Measurements from ENCODE around the gene POLR3GL. TPM values are rescaled to one million over a fixed set of nuclear protein-coding genes. Genes with fewer than 3 reads are reported as not detected.

Gene POLR3GL
- total and polyA plus RNA-seq, 4 donors: 12.2 to 42.3 (median 39.8) TPM

DNA sequence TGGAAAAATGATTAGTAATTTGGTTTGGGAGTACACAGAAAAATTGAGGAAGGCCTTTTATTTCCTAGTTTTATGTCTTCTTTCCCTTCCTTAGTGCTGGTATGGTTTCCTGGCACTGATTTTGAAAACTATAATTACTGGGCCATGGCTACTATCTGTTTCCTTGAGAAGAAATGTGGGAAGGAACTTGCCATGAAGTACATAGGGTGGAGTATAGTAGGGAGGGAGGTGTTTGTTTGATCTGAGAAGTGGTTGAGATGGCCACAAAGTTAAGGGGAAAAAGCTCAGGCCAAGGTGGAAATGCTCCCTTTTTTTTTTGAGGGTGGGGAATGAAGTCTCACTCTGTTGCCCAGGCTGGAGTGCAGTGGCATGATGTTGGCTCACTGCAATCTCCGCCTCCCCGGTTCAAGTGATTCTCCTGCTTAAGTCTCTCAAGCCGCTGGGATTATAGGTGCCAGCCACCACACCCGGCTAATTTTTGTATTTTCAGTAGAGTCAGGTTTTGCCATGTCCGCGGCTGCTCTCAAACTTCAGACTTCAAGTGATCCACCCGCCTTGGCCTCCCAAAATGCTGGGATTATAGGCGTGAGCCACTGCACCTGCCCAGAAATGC, 45.7 kb downstream of the POLR3GL start:
- Histone ChIP-seq H3K9me3 (ENCODE audit: control insufficient read depth, insufficient read depth, low read length) (no peaks in the 10 kb centered on the region), H3K36me3 (ENCODE audit: control insufficient read depth, insufficient read depth, low read length) (no peaks in the 10 kb centered on the region), H3K4me3 (ENCODE audit: low read depth, low read length) (no peak overlapping the region), H3K4me1 (ENCODE audit: control insufficient read depth, insufficient read depth, low read length) (no peaks in the 10 kb centered on the region), H3K27ac (ENCODE audit: low read depth, low read length) (no peak overlapping the region), H3K27me3 (ENCODE audit: control insufficient read depth, insufficient read depth, low read length) (no peaks in the 10 kb centered on the region)
- no peak for DNase-seq (ENCODE audit: low read depth in 4 of 6, low spot score in 6 of 6)
- 96% methylated on average over 8 of the region's 8 CpGs for WGBS (ENCODE audit: insufficient coverage)

GRCh38 chr1:146012703-146013558, 48.4 kb downstream of the POLR3GL start:
- WGBS (ENCODE audit: insufficient coverage): no CpG with 5 or more reads among the region's 4 CpGs
- H3K4me1 ChIP-seq (ENCODE audit: control insufficient read depth, insufficient read depth, low read length): no peaks in the 10 kb centered on the region

DNA sequence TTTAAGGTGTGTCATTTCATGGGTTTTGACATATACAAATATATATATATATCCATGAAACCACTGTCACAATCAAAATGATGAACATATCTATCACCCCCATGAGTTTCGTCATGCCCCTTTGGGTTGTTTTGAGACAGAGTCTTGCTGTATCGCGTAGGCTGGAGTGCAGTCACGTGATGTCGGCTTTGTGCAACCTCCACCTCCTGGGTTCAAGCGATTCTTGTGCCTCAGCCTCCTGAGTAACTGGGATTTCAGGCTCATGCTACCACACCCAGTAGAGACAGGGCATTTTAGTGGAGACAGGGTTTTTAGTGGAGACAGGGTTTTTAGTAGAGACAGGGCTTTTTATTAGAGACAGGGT, 49.1 kb downstream of the POLR3GL start:
- no peak for DNase-seq (ENCODE audit: low read depth in 4 of 6, low spot score in 6 of 6)
- H3K36me3 ChIP-seq (ENCODE audit: control insufficient read depth, insufficient read depth, low read length): no peaks in the 10 kb centered on the region
- H3K9me3 ChIP-seq (ENCODE audit: control insufficient read depth, insufficient read depth, low read length): no peaks in the 10 kb centered on the region
- 75% methylated on average over 5 of the region's 6 CpGs for WGBS (ENCODE audit: insufficient coverage)
- H3K27me3 ChIP-seq (ENCODE audit: control insufficient read depth, insufficient read depth, low read length): peaks cover 8% of the 10 kb centered on the region
- H3K4me1 ChIP-seq (ENCODE audit: control insufficient read depth, insufficient read depth, low read length): no peaks in the 10 kb centered on the region
- H3K27ac ChIP-seq (ENCODE audit: low read depth, low read length): no peak overlapping the region
- H3K4me3 ChIP-seq (ENCODE audit: low read depth, low read length): no peak overlapping the region

More at GRCh38 chr1:146012703-146013558, 48.4 kb downstream of the POLR3GL start:
- Histone ChIP-seq H3K27ac (ENCODE audit: low read depth, low read length) (no peak overlapping the region), H3K9me3 (ENCODE audit: control insufficient read depth, insufficient read depth, low read length) (no peaks in the 10 kb centered on the region), H3K36me3 (ENCODE audit: control insufficient read depth, insufficient read depth, low read length) (no peaks in the 10 kb centered on the region), H3K27me3 (ENCODE audit: control insufficient read depth, insufficient read depth, low read length) (peaks cover 2% of the 10 kb centered on the region), H3K4me3 (ENCODE audit: low read depth, low read length) (no peak overlapping the region)
- peak in 4 of 6 donors; percentile 45 to 91 (median 66) for DNase-seq (ENCODE audit: low read depth in 4 of 6, low spot score in 6 of 6)

GRCh38 chr1:146016891-146017290, 52.4 kb downstream of the POLR3GL start:
- no peaks in the 10 kb centered on the region for H3K36me3 ChIP-seq (ENCODE audit: control insufficient read depth, insufficient read depth, low read length)
- H3K27ac ChIP-seq (ENCODE audit: low read depth, low read length): no peak overlapping the region
- no peak for DNase-seq (ENCODE audit: low read depth in 4 of 6, low spot score in 6 of 6)
- H3K9me3 ChIP-seq (ENCODE audit: control insufficient read depth, insufficient read depth, low read length): no peaks in the 10 kb centered on the region
- WGBS (ENCODE audit: insufficient coverage): 43% methylated on average over 1 of the region's 1 CpG
- H3K4me3 ChIP-seq (ENCODE audit: low read depth, low read length): no peak overlapping the region
- peaks cover 9% of the 10 kb centered on the region for H3K4me1 ChIP-seq (ENCODE audit: control insufficient read depth, insufficient read depth, low read length)
- peaks cover 39% of the 10 kb centered on the region for H3K27me3 ChIP-seq (ENCODE audit: control insufficient read depth, insufficient read depth, low read length)

- H3K27ac ChIP-seq (ENCODE audit: low read depth, low read length): no peak overlapping the region
- no peaks in the 10 kb centered on the region for H3K36me3 ChIP-seq (ENCODE audit: control insufficient read depth, insufficient read depth, low read length)
- H3K27me3 ChIP-seq (ENCODE audit: control insufficient read depth, insufficient read depth, low read length): peaks cover 39% of the 10 kb centered on the region
- H3K4me1 ChIP-seq (ENCODE audit: control insufficient read depth, insufficient read depth, low read length): peaks cover 9% of the 10 kb centered on the region
- 10% methylated on average over 33 of the region's 43 CpGs for WGBS (ENCODE audit: insufficient coverage)
- peak overlapping the region; percentile 9 for H3K4me3 ChIP-seq (ENCODE audit: low read depth, low read length)
- peak in 1 of 6 donors; percentile 23 for DNase-seq (ENCODE audit: low read depth in 4 of 6, low spot score in 6 of 6)
- no peaks in the 10 kb centered on the region for H3K9me3 ChIP-seq (ENCODE audit: control insufficient read depth, insufficient read depth, low read length)
Observed at GRCh38 chr1:146019231-146020057, 55.0 kb downstream of the POLR3GL start.

DNA sequence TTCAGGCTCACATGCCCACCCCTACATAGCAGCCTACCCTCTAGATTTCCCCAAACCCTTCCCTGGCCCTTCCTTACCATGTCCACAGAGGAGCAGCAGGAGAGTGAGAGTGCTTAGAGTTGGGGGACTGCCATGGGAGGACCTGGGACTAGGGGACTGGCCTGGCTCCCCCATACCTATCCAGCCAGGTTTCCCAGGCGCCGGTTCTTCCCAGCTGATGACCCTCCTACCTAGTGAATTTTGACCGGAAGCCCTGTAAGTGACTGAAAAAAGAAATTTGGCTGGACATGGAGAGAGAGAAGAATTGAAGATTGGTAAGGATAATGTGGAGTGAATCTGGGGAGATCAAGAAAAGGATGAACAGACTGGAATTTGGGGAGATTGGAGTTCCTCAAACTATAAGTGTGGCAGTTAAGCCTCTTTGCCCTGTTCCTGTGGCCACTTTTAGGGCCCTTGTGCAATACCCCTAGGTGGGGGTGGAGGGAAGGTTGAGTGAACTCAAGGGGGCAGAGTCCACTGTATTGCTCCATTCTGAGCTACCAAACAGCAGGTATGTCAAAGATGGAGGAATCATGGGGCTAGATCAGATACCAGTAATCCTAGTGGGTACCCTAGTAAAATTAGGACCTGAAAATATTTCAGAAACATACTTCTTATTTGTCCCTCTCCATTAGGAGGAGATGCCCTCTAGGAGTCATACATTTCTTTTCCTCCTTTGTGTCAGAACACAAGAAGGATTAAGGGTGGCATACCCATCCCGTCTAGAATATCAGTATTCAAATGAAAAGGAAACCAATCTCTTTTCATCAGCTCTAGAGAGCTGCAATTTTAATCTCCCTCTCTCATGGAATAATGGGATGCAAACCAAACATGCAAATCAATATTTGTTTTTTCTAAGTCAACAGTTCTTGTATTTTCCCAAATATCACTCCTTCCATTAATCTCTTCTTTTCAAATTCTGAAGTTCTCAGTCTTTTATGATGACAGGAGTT, 55.9 kb downstream of the POLR3GL start:
- Histone ChIP-seq H3K27me3 (ENCODE audit: control insufficient read depth, insufficient read depth, low read length) (peaks cover 39% of the 10 kb centered on the region), H3K4me3 (ENCODE audit: low read depth, low read length) (no peak overlapping the region), H3K9me3 (ENCODE audit: control insufficient read depth, insufficient read depth, low read length) (no peaks in the 10 kb centered on the region), H3K27ac (ENCODE audit: low read depth, low read length) (no peak overlapping the region), H3K36me3 (ENCODE audit: control insufficient read depth, insufficient read depth, low read length) (no peaks in the 10 kb centered on the region), H3K4me1 (ENCODE audit: control insufficient read depth, insufficient read depth, low read length) (peaks cover 9% of the 10 kb centered on the region)
- WGBS (ENCODE audit: insufficient coverage): 81% methylated on average over 1 of the region's 4 CpGs
- no peak for DNase-seq (ENCODE audit: low read depth in 4 of 6, low spot score in 6 of 6)

- DNase-seq (ENCODE audit: low read depth in 4 of 6, low spot score in 6 of 6): no peak
- Histone ChIP-seq H3K27me3 (ENCODE audit: control insufficient read depth, insufficient read depth, low read length) (peaks cover 39% of the 10 kb centered on the region), H3K9me3 (ENCODE audit: control insufficient read depth, insufficient read depth, low read length) (no peaks in the 10 kb centered on the region), H3K4me3 (ENCODE audit: low read depth, low read length) (no peak overlapping the region), H3K27ac (ENCODE audit: low read depth, low read length) (no peak overlapping the region), H3K4me1 (ENCODE audit: control insufficient read depth, insufficient read depth, low read length) (peaks cover 9% of the 10 kb centered on the region), H3K36me3 (ENCODE audit: control insufficient read depth, insufficient read depth, low read length) (no peaks in the 10 kb centered on the region)
- WGBS (ENCODE audit: insufficient coverage): 89% methylated on average over 1 of the region's 1 CpG
Observed at GRCh38 chr1:146021050-146021445, 56.6 kb downstream of the POLR3GL start.

DNA sequence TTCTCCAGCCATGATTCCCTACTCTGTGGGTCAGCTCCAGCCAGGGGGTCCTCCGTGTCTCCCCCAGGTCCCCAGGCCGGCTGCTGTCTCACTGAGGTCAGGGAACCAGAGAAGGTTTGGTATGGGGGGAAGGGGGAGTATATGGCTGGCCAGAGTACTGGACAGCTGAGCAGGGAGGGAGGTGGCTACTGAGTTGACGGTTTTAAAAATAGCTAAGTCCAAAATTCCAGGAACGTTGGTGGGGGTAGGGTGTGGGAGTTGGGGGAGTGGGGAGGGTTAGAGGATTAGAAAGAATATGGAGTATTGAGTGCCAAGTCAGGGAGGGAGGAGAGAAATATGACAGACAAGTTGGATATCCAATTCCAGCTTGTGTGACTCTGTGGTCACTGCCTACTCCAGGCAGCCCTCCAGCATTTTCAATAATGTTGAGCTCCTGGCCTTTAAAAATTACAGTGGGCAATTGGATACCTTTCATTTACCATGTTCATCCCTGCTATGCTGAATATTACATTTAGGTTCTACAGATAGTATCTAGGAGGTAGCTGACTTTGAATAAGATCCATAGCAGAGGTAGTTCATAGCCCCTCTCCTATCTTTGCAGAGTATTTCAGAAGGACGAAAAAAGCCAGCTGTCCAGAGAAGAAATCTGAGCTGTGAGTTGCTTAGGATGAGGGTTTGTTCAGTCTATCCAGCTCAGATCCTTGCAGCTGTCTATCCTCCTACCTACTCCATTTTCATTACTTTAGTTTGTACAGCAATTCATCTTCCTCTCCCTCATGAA, 57.3 kb downstream of the POLR3GL start, which contains the start of gene HJV:
Gene HJV (minus strand): TSS at position 114 of the 781 bp plus-strand sequence. CDS start 1,504 bp downstream, outside the sequence.
- no peak for DNase-seq (ENCODE audit: low read depth in 4 of 6, low spot score in 6 of 6)
- 91% methylated on average over 4 of the region's 5 CpGs for WGBS (ENCODE audit: insufficient coverage)
- H3K27me3 ChIP-seq (ENCODE audit: control insufficient read depth, insufficient read depth, low read length): peaks cover 39% of the 10 kb centered on the region

More for the DNA sequence above, 57.3 kb downstream of the POLR3GL start, which contains the start of gene HJV:
- H3K9me3 ChIP-seq (ENCODE audit: control insufficient read depth, insufficient read depth, low read length): no peaks in the 10 kb centered on the region
- H3K4me1 ChIP-seq (ENCODE audit: control insufficient read depth, insufficient read depth, low read length): peaks cover 9% of the 10 kb centered on the region
- H3K36me3 ChIP-seq (ENCODE audit: control insufficient read depth, insufficient read depth, low read length): no peaks in the 10 kb centered on the region
- H3K4me3 ChIP-seq (ENCODE audit: low read depth, low read length): no peak within 1 kb of the TSS
- no peak within 1 kb of the TSS for H3K27ac ChIP-seq (ENCODE audit: low read depth, low read length)
